GM19099 (cell line): ENCODE results near the gene PORCN.

ENCODE experiments used
- POLR2A ChIP-seq: IDR thresholded peaks from 3 replicates; pipeline ENCODE4 v1.6.1; 2011; ENCODE audit warnings: low read depth; ENCODE audit not compliant: insufficient read length; ENCODE audit errors: extremely low read depth

PORCN gene

DNA sequence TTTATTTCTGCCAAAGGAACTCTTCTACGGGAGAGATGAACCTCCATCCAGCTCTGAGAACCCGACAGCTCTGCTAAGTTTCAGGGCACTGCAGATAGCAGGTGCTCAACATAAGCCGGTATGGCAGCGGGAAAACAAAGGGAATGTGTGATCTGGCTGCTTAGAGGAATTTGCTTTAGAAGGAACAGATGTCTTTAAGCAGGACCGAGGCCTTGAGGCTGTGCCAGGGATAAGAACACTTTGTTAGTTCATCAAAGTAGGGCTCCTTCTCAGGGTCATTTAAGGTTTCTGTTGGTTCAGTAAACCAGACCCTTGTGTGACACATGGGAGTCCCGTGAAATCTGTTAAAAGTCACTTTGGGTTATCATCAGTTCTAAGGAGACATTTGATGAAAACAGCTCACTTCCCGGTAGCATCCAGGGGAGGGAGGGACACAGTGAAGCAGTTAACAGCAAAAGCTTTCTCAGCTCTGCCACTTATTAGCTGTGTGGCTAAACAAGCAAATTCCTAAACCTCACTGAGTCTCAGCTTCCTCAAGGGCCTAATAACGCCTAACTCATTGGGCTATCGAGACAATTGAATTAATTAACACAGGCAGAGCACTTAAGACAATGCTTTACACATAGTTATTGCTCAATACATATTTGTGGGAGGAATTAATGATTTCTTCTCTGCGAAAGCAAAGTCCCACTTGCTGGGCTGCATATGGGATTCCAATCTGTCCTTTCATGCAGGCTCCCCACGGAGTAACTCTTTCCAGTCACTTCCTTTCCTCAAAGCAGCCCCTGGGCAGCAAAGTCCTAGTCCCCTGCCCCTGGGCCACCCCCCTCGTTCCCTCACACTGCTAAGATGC lies 35.7 kb upstream of the PORCN start:
- TF ChIP-seq POLR2A, result no peak

DNA sequence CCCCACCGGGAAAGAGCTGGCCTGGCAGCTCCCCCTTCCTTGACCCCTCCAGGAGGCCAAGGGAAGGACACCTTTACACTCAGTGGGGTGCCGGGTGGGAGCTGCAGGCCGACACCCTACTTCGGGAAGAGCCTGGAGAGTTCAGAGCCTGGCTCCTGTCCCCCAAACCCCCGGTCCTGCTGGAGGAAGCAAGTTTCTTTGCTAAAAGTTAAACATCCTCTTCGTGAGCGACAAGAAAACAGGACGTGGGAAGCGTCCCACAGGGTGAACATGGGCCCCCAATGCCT lies 35.1 kb upstream of the PORCN start:
- TF ChIP-seq POLR2A, result no peak

DNA sequence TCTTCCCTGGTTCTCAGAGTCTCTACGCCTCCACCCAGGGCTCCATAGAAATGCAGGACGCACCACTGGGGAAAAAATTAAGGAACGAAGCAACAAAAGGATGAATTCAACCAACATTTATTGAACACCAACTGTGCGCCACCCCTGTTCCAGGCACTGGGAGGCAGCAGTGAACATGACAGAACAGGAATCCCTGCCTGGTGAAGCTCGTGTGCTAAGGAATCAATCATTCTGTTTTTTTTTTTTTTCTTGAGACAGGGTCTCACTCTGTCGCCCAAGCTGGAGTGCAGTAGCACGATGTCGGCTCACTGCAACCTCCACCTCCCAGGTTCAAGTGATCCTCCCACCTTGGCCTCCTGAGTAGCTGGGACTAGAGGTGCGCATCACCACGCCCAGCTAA lies 34.7 kb upstream of the PORCN start:
- TF ChIP-seq POLR2A, result no peak

DNA sequence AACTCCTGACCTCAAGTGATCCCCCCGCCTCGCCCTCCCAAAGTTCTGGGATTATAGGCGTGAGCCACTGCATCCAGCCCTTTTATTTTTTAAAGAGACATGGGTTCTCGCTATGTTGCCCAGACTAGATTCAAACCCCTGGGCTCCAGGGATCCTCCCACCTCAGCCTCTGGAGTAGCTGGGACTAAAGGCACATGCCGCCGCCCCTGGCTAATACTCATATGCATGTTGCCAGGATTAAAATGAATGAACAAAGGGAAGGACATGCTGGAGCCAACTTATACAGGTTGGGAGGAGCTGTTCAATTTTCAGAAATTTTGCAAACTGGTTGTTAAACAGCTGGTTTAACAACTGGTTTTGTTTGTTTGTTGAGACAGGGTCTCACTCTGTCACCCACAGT lies 34.2 kb upstream of the PORCN start:
- TF ChIP-seq POLR2A, result no peak

DNA sequence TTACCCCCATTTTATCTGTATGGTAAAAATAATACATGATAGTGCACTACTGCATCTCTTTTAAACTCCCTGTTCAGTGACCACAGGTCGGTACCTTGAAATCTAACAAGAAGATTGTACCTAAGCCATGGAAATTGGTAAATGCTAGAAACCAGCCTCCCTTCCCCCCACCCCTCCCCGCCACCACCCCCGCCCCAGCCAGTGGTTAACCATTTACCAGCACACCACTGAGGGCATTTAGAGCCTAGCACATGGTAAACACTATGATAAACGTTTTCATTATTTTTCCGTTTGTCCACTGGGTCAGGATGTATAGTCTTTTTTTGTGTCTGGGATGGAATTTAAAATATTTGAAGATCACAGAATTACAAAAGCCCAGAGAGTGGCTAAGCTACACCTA lies 33.5 kb upstream of the PORCN start:
- no peak for TF ChIP-seq POLR2A

DNA sequence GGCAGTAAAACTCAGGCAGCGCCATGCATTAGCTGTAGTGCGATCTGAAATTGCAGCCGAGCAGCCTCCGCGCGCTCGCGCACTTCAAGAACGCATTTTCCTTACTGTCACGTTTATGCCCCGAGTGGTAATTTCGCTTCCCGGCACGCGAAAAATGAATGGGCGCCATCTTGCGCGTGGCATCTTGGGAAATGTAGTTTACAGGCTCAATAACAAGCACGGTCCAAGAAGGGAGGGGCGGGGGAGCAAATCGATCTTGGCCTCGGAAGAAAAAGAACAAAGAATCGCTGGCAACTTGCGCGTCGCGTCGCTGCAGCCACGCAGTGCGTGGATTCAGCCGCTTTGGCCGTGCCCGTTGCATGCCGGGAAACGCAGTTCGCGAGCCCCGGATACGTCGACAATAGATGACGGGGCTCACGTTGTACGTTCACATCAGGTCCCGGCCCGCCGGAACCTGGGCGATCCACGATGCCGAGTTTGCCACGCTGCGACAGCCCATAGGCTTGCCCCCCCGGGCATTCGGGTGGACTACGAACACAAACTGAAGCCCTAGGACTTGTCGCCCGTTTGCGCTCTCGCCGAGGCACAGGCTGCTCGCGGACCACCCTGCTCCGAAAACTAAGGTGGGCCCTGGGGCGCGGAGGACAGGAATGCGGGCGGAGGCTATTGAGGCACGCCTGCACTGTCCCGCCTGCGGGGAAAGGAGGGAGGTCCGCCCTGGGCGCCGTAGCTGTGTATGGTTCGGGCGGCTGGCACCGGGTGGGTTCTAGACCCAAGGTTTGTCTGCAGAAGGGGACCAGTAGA lies 32.8 kb upstream of the PORCN start, which contains the start of gene FTSJ1:
FTSJ1 (plus strand) TSS at position 426 of the 804 bp plus-strand sequence. CDS start 1,849 bp downstream, outside the sequence.
- peak; percentile 57 for TF ChIP-seq POLR2A

DNA sequence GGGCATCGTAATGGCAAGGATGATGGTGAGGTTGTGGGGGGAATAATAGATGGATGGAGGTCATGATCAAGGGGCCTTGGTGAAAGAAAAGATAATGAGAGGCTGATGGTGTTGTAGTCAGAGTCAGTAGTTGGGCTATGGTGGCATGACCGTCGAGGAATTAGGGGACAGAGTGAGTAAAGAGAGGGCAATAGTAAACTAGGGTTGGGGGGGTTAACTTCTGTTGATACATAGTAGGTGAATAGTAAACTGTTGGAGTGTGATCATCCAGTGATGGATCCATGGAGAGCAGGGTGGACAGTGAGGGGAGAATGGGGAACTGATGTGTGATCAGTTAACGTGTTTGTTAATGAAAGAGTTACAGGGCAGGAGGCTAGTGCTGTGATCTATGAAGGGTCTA lies 31.9 kb upstream of the PORCN start:
- no peak for TF ChIP-seq POLR2A

DNA sequence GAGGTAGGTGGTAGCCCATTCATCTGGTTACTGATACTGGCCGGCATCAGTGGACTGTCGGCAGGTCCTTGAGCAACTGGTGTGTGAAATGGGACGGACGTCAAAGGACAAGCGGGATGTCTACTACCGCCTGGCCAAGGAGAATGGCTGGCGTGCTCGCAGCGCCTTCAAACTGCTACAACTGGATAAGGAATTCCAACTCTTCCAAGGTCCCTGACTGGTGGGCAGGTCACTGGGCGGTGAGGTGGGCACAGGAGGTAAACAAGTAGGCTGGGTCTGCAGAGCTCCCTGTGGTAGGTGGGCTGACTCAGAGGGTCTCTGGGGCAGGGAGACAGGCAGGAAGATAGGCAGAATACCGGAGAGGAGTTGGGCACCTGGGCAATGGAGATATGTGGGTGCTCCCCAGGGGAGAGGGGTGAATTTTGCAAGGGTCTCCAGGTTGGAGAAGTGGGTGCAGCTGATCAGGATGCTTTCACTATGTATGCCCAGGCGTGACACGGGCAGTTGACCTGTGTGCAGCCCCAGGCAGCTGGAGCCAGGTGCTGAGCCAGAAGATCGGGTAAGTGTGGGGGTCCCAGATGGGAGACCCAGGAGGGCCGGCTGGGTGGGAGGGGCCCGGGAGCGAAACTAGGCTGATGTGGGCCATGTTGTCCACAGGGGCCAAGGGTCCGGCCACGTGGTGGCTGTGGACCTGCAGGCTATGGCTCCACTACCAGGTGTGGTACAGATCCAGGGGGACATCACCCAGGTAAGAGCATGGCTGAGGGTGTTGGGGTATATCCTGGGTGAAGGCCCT lies 30.6 kb upstream of the PORCN start:
- TF ChIP-seq POLR2A, result no peak

DNA sequence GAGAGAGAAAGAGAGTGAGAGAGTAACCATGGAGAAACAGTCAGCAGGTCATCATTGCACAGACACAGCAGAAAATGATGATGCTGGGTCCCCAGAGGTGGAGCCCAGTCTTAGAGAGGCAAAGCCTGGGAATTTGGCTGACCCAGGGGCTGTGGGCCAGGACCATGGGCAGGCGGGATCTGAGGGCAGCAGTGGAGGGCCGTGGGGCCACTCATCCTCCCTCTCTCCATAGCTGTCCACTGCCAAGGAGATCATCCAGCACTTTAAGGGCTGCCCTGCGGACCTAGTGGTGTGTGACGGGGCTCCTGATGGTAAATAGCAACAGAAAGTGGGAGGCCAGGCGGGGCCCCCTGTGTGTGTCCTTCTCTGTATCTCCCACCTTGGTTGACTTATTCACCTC lies 30.0 kb upstream of the PORCN start:
- TF ChIP-seq POLR2A, result no peak

DNA sequence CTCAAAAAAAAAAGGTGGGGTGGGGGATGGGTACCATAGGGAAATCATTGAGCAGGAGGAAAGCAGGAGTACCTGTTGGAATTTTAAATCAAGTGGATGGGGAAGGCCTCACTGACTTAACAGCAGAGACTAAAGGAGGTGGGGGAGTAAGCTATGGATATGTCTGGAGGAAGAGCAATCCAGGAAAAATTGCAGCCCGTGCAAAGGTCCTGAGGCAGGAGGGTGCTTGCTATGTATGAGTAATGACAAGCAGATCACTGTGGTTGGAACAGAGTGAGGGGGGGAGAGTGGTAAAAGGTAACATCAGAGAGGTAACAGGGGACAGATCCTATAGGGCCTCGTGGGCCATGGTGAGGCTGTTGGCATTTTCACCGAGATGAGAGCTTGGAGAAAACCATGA lies 28.6 kb upstream of the PORCN start:
- no peak for TF ChIP-seq POLR2A

DNA sequence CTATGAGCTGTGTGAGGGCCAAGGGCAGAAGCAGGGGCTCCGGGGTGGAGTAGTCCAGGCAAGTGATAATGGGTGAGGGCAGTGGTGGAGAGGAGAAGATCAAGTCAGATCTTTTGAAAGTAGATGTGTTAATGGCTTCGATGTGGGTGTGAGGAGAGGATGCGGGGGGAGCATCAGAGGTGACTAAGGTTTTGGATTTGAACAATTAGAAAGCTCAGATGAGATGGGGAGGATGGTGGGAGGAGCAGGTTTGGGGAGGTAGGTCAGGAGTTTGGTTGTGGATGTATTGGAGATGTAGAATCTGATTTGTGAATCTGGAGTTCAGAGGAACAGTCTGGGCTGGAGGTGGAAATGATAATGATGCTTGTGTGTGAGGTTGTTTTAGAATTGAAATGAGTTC lies 28.2 kb upstream of the PORCN start:
- no peak for TF ChIP-seq POLR2A

DNA sequence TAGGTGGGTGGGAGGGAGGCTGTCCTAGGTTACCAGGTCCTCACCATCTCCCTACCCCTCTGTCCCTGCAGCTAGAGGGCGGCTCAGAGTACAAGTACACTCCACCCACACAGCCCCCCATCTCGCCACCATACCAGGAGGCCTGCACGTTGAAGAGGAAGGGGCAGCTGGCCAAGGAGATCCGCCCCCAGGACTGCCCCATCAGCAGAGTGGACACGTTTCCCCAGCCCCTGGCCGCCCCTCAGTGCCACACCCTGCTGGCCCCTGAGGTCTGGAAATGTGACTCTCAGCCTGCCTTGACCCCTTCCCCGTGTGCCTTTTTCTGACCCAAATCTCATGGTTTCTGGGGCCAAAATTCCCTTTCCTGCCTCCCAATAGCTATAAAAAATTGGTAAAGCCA lies 26.3 kb upstream of the PORCN start:
- no peak for TF ChIP-seq POLR2A

DNA sequence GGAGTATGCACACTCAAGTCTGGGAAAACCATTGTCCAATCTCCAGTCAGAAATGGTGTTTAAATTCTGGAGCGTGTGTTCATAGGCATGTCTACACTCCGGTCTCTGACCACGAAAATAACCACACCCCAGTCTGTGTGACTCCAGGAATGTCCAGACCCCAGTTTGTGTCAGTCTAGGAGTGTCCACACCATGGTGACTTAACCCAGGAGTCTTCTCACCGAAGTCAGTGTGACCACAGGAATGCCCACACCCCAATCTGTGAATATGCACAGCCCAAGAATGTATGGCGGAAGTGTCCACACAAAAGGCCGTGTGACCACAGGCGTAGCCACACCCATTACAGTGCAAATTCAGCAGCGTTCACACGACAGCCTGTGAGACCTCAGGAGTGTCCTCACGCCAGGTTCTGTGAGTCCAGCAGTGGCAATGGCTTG lies 21.4 kb upstream of the PORCN start:
- TF ChIP-seq POLR2A, result no peak

DNA sequence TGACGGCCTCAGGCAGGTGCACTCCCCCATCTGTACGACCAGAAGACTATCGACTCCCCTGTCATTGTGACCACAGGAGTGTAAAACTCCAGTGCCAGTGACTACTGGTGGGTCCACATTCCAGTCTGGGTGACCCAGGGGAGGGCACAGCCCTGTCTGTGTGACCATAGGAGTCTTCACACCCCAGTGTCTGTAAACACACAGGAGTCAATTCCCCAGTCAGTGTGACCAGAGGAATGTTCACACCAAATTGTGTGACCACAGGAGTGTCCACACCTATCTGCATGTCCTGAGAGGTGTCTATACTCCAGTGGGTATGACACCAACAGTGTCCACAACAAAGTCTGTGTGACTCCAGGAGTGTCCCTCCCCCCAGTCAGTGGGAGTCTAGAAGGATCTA lies 20.8 kb upstream of the PORCN start:
- TF ChIP-seq POLR2A, result no peak

DNA sequence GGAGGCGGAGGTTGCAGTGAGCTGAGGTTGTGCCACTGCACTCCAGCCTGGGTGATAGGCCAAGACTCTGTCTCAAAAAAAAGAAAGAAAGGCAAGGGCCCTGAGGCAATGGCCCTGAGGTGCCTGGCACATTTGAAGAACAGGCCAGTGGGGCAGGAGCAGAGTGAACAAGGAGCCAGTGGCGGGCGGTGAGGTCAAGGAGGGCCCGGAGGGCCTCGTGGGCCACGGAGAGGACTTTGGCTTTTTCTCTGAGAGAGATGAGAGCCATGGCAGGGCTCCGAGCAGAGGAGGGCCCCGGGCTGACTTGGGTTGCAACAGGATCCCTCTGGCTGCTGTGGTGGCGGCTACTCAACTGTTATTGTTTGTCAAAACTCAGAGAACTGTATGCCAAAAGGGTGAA lies 19.5 kb upstream of the PORCN start:
- TF ChIP-seq POLR2A, result no peak

DNA sequence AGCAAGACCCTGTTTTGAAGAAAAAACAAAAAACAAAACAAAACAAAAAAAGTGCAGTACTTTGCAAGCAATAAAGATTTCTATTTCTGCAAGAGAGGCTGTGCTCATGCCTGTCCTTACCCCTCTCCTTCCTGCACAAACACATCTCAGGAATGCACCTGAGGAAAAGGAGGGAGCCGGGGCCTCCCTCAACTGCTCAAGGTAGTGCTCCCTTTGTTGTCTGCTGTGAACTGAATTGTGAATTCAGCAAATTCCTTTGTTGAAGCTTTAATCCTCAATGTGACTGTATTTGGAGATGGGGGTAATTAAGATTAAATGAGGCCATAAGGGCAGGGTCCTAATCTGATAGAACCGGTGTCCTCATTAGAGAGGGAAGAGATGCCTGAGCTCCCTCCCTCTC lies 18.9 kb upstream of the PORCN start:
- no peak for TF ChIP-seq POLR2A

DNA sequence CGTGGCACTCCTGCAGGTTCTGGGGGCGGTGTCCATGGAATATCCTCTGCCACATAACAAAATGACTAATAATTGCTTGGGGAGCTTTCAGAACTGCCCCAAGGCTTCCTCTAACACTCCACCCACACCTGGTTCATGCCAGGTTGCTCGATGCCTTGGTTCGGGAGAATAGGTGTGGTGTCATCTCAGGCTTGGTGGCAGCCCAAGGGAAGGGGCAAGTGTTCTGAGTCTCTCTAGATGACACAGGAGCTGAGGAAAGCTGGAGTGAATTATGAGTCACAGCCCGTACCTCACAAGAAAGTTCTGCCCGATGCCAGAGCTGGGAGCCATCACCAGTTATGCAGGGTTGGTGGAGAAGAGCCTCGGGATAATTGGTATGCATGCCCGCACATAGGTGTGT lies 18.1 kb upstream of the PORCN start:
- no peak for TF ChIP-seq POLR2A
